HG02852 (cell line): ENCODE measurements around the gene KLF12.
A peak's percentile ranks its signal among the peaks of the same experiment; 100 is the strongest.

Experiments used
- ATAC-seq: cut with Tn5 transposase; IDR thresholded peaks from one replicate; pipeline ENCODE4 v1.9.1; 2021; ENCODE audit warnings: mild to moderate bottlenecking, moderate library complexity; ENCODE audit not compliant: unreplicated experiment

KLF12 gene

GRCh38 chr13:74134221-74134776 is at the start of gene KLF12:
Gene KLF12 (minus strand): TSS chr13:74134404.
- peak; percentile 59 for ATAC-seq

- ATAC-seq = no peak
These were observed 48.3 kb upstream of the KLF12 start for GRCh38 chr13:74182491-74182890.

GRCh38 chr13:74174810-74175209 is 40.6 kb upstream of the KLF12 start:
- ATAC-seq = no peak

- ATAC-seq = no peak
These were observed 39.6 kb upstream of the KLF12 start for GRCh38 chr13:74173822-74174221.

DNA sequence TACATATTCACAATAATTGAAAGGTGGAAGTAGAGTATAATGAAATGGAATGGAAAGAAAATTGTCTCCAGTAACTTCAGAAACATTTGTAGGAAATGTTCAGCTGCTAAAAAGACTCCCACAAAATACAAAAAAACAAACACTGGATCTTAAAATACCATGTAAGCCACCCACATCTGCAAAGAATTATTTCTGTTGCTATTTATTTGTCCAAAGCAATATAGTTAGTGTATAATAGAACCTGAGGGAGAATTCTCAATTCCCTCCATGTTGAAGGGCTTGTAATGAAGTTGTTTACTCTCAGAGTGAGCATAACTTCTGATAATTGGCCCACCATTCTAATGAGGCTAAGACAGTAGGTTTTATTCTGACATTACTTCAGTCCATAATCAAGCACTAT is 37.4 kb upstream of the KLF12 start:
- ATAC-seq = no peak

DNA sequence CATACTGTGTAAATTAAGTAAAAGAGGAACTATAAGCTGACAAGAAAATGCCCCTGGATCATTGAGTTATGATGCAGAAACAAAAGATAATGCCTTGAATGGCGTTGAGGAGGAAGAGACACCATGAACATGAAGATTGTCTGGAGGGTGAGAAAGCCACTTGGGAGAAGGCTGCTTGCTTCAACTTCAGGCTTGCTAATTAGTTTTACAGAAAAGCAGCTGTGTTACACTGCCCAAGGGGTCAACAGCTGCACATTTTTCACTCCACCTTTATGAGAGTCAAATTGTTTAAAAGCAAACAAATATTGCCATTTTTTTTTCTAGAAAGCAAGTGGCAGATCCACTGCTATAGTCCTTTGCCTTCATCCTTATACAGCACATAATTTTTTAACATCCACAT is 35.5 kb upstream of the KLF12 start:
- no peak for ATAC-seq

DNA sequence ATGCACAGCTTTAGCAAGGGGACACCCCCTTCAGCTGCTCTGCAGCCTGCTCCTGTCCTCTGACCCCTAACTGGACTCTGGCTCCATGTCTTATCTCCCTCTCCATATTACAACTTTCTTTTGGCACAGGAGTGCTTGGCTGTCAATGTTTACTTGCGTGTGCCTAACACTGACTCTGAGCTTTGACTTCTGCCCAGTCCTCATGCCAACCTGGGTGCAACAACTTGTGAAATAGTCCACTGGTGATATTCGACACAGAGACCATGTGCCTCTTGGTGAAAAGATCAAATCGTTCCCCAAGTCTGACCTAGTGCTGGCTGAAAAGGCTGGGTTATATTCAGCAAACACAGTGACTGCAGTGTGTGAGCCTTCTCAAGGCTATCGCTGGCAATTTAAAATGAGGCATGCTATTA is 34.1 kb upstream of the KLF12 start:
- ATAC-seq = no peak

DNA sequence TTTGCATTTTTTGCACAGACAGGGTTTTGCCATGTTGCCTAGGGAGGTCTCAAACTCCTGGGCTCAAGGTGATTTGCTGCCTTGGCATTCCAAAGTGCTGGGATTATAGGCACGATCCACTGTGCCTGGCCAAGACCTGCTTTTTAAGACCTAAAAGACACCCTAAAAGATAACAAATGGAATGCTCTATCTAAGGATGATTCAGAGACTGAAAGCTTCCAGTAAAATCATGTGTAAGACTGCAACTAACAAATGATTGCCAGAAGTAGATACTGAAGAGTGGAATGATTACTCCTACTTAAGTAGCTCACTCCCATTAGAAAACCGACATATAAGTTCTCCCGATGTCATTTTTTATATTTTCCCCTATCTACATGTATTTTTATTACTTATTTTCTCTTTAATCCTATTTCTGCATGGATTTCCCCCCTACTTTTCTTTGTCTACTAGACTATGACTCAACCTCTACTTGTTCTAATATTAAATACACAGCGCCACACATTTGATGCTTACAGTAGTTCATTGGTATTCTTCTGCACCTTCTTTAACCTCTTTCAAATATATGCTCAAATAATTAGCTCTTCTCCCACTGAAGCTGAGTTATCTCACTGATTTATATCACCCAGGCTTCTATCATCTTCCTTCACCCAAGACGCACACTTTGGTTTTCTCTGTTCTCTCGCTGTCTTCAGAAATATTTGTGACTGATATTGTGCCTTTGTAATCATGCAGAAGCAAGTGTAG is 32.2 kb upstream of the KLF12 start:
- ATAC-seq = no peak

- no peak for ATAC-seq
These were observed 28.6 kb upstream of the KLF12 start for GRCh38 chr13:74162782-74163181.

GRCh38 chr13:74162135-74162534 is 27.9 kb upstream of the KLF12 start:
- no peak for ATAC-seq

GRCh38 chr13:74158571-74159352 is 24.6 kb upstream of the KLF12 start:
- no peak for ATAC-seq

DNA sequence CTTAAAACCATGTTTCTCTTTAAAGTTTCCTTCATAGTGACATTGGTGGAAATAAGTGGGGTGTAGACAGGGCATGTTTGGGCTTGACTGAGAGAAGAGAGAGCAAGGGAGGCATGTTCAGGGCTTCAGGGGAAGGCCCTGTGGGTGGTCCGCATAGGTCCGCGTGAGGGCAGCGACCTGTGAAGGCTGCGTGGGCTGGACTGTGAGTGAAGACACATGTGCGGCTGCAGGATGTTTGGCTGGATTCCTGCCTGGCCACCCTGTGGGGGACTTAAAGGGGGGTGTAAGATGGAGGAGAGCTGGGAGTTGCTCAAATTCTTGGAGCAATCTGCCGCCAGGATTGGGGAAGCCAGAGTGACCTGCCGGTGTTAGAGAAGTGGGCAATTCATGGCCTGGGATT is 23.8 kb upstream of the KLF12 start:
- no peak for ATAC-seq

DNA sequence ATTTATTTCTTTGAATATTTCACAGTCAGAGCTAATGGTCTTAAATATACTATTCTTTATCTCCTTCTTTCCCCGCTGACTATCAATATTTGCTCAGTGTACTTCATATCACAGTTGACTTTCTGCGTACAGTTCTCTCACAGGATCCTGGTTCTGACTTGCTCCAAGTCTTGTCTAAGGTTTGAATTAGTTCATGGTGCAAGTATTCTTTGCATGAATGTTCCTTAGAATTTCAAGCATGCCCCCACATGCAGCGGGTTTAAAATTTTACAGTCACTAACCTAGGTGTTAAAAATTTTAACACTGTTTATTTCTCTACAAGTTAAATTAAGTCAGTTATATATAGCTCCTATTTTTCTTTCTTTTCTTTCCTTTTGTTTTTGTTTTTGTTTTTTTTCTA is 20.8 kb upstream of the KLF12 start:
- no peak for ATAC-seq

- ATAC-seq = no peak
These were observed 19.1 kb upstream of the KLF12 start for GRCh38 chr13:74153316-74153715.

GRCh38 chr13:74151859-74152258 is 17.7 kb upstream of the KLF12 start:
- no peak for ATAC-seq

DNA sequence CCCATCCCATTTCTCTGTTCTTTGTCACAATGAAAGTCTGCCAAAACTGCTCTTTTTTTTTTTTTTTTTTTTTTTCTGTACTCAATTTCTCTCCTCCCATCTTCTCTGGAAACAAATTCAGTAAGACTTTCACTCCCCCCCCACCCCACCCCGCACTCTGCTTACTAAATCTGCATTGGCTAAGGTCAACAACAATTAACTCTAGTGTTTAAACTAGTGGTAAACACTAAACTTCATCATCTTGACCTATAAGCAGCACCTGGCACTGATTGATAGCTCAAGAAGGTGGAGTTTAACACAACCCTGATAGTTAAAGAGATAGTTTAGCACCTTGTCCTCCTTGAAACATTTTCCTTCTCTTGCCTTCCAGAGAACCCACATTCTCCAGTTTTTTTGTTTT is 14.1 kb upstream of the KLF12 start:
- ATAC-seq = no peak

GRCh38 chr13:74145249-74145975 is 11.2 kb upstream of the KLF12 start:
- ATAC-seq = no peak

DNA sequence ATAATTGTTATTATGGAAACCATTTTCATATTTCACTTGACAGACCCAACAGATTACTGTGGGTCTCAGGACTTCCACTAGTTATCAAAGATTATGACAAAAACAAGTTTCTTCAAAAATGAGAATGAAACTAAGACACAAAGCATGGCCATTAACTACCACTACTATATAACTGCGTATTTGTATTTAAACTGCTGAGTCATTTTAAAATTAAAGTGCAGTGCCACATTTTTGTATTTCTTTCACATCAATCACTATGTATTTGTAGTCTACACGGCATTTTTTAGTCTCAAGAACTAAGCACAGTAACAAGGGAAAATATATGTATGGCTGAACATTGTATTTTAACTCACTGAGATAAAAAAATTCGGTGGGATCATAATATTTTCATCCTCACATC is 10.1 kb upstream of the KLF12 start:
- no peak for ATAC-seq

- ATAC-seq = no peak
These were observed 8.1 kb upstream of the KLF12 start for GRCh38 chr13:74142257-74142656.

GRCh38 chr13:74138241-74138640 is 4.0 kb upstream of the KLF12 start:
- ATAC-seq = no peak

- no peak for ATAC-seq
These were observed 2.0 kb upstream of the KLF12 start for GRCh38 chr13:74136084-74136658.
